Iris pigment epithelial cell (primary cell): ENCODE data around the gene LYZL1.
"Not testable (repeated sequence)": the region's sequence is repeated elsewhere in the genome, so short reads cannot be mapped to it uniquely, and the experiment has no call there.

ENCODE experiments used
- DNase-seq: peaks from one replicate; pipeline ENCODE4 v3.0.0-alpha.2; 2011; ENCODE audit warnings: low read depth

Gene LYZL1

DNA sequence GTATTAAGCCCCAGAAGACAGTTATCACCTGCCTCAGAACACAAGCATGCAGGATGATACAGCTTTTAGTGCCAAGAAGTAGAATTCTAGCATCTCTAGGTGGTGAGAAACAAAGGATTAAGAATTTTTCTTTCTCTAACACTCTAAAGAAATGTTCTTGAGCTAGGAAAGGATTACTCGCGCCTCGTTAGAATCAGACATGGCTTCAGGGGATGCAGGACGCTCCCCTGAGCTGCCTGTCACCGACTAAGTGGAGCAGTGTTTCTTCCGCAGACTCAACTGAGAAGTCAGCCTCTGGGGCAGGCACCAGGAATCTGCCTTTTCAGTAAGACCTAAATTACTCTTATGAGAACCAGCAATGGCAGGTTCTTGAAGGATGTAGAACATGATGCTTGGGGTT, at the start of gene LYZL1:
TSS of gene LYZL1 (plus strand) at position 165 of the 400 bp plus-strand sequence. CDS start 2,798 bp downstream, outside the sequence.
- not testable (repeated sequence) for DNase-seq

DNA sequence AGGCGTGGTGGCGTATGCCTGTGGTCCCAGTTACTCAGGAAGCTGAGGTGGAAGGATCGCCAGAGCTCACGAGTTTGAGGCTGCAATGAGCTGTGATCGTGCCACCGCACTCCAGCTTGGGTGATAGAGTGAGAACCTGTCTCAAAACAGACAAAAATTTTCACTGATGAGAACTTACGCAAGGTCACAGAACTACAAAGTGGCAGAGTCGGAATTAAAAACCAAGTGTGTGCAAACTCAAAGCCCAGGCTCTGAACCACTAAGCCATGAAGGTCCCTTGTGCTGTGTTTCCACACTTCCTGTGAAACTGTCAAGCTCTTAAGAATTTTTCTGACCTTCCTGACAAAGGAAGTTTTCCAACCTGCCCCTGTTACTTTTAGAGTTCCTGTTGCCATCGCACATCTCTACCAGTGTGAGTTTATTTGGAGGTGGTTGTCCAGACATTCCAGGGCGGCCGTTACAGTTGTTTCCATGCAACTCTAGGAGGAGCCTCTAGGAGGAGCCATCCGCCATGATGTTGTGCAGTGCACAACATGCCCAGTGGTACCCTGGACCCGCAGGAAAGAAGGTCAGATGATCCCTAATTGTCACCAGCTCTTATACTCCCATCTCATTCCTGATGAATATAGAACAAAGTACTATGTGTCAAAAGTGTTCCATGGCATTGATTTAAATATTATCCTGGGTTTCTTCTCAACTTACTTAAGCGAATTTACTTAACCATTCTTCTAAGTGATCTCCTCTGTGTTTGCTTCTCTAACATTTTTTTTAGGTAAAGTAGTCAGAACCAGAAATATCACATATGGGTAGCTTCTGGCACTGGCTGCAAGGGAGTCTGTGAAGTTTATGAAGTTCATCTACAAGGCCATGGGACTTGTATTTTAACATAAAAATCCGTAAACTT, 49.0 kb upstream of the LYZL1 start:
- DNase-seq, result peak; percentile 32

- DNase-seq, result no peak
Observed at GRCh38 chr10:29240986-29241660, 47.7 kb upstream of the LYZL1 start.

DNA sequence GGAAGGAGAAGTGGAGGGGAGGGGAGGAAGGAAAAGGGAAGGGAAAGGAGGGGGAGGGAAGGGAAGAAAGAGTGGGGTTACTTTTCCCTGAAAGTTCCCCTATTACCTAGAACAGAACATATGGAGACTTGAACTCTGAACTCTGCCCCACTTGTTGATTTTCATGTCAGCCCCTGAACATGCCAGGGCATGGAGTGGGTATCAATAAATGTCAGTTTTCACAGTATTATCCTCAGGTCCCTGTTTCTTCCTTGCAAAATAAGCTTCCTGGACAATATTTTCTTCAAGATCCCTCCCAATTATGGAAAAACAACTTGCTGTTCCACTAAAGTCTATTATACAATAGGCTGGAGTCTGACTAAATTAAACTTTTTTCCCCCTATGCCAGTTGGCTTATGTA, 46.9 kb upstream of the LYZL1 start:
- no peak for DNase-seq

DNA sequence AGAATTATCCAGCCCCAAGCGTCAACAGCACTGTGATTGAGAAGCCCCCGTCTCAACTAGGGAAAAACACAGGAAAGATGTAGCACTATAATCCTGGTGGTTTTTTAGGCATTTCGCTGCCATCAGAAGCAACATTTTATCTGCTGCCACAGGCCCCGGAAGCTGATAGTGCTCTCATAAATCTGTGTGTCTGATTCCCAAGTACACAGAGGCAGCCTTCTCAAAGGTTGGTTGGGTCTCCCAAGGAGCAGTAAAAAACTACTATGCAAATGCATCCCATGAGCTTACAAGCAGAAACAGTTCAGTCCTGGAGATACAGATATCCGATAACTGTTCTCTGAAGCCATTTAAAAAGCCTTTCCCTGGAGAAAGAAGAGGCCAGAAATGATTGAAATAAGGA, 45.8 kb upstream of the LYZL1 start:
- no peak for DNase-seq

GRCh38 chr10:29243750-29244149, 45.1 kb upstream of the LYZL1 start:
- no peak for DNase-seq

- DNase-seq, result no peak
Observed at GRCh38 chr10:29244978-29245377, 43.9 kb upstream of the LYZL1 start.

GRCh38 chr10:29245476-29245875, 43.4 kb upstream of the LYZL1 start:
- no peak for DNase-seq

DNA sequence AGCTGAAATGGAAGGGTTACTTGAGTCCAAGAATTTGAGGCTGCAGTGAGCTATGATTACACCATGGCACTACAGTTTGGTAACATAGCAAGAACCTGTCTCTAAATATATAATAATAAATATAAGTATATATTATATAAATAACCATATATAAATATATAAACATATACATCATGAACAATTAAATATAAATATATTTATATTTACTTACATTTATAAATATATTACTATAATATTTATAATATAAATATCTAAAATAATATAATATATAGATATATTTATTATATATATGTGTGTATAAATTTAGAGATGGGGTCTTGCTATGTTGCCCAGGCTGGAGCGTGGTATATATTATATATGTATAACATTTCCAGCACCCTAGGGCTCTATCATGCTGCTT, 42.4 kb upstream of the LYZL1 start:
- no peak for DNase-seq

GRCh38 chr10:29248158-29248557, 40.7 kb upstream of the LYZL1 start:
- no peak for DNase-seq

- no peak for DNase-seq
Observed at GRCh38 chr10:29249018-29249417, 39.9 kb upstream of the LYZL1 start.

GRCh38 chr10:29250066-29250465, 38.8 kb upstream of the LYZL1 start:
- no peak for DNase-seq

DNA sequence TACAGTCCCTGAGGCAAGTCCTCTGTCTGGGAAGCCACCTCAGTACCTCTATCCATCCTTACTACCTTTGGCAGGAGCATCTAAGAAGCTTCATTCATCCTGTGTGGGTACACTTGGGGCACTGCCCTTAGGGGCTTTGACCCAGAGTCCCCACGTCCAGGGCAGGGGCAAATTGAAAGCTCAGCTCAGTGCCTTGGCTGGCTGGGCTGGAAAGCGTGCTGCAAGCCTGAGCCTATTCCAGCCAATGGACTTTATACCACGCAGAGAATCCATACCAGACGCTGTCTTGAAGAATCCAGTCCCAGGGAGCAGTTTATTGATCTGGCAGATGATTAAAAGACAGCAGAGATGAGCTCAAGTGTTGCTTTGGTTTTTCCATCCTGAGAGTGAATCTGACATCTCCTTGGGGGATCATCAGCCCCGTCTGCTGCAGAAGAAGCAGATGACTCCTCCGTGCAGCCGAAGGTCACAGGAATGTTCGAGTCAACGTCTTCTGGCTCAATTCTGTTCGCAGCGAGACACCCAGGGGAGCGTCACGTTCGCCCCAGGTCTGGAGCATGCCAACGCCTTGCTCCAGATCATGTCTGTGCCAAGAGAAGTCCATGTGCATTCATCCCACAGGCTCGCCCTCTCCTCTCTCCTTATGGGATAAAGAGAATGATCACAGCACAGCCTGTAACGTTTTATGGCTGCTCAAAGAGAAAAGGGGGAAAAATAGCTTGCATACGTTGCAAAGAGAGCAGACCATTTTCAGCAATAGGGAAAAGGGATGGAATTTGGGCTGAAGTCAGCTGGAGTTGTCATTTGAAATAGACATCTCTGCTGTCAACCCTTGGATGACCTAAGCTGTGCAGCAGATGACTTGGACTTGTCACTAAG, 35.8 kb upstream of the LYZL1 start:
- no peak for DNase-seq

DNA sequence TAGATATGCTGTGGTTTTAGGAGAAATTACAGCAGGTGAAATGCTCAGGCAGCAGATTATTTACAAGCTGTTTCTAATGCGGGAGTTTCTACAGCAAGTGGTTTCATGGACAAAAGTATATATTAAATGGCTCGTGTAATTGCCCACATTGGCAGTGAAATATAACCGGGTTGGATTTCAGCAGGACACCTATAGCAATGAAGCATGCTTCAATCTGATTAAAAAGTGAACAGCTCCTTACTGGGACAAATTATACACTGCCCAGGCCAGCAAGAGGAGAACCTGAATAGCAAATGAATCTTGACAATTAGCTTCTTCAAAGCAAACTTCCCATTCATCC, 35.2 kb upstream of the LYZL1 start:
- DNase-seq, result no peak

DNA sequence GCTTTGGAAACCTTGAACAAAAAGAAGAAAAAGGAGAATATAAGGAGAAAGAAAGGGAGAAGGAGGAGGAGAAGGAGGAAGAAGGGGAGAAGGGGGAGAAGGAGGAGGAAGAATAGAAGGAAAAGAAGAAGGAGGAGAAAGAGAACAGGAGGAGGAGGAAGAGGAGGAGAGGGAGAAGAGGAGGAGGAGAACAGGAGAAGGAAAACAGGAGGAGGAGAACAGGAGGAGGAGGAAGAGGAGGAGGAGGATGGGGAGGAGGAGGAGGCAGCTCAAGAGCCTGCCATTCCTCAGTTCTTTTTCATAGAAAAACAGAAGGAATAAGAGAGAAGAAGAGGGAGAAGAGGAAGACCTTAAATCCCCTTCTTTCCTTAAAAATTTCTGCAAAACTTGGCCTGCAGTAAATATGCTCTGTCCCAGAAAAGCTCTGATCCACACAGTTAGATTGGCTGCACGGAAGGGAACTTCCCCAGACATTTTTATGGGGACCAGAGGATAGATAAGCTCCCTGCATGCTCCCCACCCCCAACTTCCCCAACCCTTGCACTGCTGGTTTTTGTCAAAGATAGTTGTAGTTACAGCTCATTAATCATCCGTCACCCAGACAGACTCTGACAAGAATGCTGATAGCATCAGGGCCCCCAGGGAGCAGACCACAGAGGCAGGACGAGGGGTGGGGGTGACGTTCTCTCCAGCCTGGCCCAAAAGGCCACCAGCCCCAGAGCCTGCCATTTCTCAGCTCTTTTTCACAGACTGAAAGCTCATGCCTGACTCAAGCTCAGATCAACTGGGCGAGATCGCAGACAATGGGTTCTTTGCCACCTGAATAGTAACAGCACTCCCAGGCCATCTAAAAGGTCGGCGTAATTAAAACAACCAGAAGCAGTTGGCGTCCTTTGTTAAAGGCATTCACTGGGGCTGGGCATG, 34.5 kb upstream of the LYZL1 start:
- DNase-seq, result peak; percentile 55

DNA sequence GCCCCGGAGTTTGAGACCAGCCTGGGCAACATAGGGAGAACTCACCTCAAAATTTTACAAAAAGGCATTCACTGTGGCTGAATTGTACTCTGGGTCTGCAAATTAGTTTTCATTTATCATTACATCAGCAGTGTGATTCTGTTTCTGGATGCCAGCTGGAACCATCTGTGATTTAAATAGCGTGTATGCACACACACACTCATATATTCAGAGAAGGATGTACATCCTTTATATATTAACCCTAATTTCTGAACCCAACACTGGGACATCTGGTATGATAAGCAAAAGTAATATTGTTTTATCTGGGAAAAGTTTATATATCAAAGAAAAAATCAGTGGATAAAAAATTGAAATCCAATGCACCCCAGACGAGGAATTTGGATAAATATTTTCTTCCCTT, 33.8 kb upstream of the LYZL1 start:
- DNase-seq, result no peak

GRCh38 chr10:29256019-29256418, 32.9 kb upstream of the LYZL1 start:
- DNase-seq, result no peak

- peak; percentile 53 for DNase-seq
Observed at GRCh38 chr10:29256586-29256985, 32.3 kb upstream of the LYZL1 start.

DNA sequence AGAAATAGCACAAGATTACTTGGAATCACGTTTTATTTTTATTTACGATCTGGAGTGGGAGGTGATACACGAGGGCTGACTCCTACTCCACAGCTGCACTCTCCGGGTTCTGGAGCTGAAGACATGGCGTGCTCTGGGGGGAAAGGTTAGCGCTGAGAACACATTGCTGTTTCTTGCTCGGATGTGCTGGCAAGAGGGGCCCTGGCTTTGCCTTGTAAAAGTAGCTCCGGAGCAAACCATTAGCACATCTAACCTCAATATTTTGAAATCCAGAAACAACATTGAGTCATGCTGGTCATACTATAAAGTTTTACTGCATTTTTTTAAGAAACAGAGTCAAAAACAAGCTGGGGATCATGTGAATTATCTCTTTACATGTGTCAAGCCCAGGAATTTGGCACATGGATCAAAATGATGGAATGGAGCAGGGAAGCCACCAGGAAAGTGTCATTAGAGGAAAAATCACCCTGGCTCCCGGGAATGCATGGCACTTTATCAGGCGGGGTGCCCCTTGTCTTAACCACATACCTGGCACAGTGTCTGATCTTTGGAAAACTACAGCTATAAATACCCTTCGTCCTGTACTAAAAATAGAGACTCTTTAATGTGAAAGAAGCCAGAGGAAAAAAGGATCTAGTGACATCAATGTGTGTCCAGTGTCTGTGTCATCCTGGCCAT, 31.6 kb upstream of the LYZL1 start:
- peak; percentile 98 for DNase-seq

DNA sequence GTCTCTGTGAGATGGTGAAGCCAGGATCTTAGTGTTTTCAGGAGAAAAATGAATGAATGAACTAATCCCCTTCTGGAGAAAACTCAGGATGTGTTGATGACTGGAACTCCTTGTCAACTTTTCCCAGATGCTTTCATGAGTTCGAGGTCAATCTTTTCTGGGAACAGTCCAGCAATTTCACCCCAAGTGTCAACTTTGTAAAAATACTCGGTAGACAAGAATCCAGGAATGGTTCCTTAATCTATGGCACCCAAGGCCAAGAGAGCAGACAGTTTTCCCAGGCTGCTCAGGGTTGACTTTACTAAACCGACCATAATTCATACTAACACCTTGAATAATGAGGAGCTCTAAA, 31.1 kb upstream of the LYZL1 start:
- no peak for DNase-seq

DNA sequence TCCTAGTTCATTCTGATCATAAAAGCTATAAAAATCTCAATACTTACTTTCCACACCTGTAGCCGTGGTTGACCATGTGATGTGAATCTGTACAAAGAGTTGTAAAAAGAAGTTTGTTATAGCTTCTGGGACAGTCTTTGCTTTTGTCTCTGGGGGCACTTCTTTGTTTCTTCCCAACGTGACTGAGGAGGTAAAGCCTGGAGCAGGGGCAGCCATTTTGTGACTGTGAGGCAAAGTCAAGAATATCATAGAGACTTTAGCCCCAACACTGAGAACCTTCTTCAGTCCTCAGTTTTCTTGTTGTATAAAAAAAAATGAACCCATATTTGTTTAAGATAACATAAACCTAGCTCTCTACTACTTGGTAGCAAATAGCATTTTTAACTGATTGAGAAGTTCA, 29.4 kb upstream of the LYZL1 start:
- no peak for DNase-seq
